HG03521 (cell line): ENCODE results near the gene SHANK1.

Source experiments
- ATAC-seq: cut with Tn5 transposase; IDR thresholded peaks from one replicate; pipeline ENCODE4 v1.9.1; 2021; ENCODE audit warnings: mild to moderate bottlenecking, moderate library complexity; ENCODE audit not compliant: unreplicated experiment

SHANK1 gene

DNA sequence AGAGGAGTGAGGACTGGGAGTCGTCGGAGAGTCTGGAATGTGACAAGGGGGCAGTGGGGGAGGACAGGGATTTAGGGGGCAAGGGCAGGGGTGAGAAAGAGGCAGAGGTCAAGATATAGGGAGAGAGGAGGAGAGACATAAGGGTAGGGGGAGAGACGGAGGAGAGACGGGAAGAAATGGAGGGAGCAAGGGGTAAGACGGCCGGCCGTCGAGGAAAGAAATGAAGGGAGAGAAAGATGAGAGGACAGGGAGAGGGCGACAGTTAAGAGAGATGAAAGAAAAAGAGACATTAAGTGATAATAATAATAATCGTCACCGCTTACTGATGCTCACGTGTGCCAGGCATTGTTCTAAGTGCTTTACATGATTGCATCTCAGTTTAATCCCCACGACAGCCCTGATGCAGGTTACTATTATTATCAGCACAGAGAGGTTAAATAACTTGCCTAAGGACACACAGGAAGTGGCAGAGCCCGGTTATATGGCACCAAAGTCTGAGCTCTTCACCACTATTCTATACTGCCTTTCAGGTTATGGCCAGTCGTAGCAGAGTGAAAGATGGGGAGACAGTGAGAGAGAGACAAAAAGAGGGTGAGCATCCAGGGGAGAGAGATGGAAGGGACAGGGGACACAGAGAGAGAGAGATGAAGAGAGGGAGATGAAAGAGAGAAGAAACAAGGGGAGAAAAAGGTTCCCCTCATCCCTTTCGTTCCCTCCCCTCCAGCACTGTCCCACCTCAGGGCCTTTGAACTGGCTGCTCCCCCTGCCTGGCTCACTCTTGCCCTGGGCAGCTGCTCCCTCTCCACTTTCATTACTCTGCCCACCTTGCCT, 56.7 kb downstream of the SHANK1 start:
- no peak for ATAC-seq

- no peak for ATAC-seq
Observed at GRCh38 chr19:50661766-50662650, 57.6 kb downstream of the SHANK1 start.

GRCh38 chr19:50661023-50661422, 58.6 kb downstream of the SHANK1 start:
- no peak for ATAC-seq

DNA sequence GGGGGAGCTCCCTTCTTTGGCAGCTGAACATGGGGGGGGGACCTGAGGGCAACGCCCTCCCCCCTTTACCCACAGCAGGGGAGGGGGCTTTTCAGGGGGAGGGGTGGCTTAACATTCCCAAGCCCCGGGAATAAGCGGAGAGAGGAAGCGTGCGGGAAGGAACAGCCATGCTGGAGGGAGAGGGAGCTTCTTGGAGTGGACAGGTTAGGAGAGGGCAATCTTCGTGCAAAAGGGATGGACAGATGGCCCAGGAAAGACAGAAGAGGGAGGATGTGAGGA, 59.6 kb downstream of the SHANK1 start:
- no peak for ATAC-seq

DNA sequence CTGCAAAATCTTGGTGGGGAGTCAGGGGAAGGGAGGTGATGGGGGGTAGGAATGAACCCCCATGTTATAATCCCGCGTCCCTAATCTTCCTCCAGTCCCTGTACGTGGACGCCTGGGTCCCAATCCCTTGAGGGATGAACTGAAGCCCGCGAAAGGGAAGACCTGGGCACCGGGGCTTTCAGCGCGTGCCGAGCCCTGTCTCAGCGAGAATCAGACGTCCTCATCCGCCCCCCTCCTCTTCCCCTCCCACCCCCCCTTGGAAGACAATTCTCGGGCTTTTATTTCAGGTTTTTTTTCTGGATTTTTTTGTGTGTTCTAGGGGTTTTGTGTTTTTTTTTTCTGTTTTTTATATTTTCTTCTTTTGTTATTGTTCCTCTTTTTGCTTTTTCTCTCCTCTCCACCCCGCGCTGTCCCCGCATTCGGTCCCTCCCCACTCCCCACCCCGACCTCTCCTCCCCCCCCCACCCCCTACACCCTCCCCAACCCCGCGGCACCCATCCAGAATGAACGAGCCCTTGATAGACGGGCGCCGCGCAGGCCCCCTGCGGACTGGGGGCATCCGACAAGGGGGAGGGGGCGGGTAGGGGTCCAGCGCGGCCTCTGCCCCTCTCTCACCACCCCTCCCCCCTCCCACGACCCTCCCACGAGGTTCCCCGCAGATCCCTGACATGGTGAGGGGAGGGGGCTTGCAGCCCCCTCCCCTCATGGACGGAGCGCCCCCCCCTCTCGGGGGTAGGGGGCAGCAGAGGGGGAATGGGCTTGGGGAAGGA, 60.1 kb downstream of the SHANK1 start:
- no peak for ATAC-seq

GRCh38 chr19:50658441-50659317, 60.9 kb downstream of the SHANK1 start:
- no peak for ATAC-seq

DNA sequence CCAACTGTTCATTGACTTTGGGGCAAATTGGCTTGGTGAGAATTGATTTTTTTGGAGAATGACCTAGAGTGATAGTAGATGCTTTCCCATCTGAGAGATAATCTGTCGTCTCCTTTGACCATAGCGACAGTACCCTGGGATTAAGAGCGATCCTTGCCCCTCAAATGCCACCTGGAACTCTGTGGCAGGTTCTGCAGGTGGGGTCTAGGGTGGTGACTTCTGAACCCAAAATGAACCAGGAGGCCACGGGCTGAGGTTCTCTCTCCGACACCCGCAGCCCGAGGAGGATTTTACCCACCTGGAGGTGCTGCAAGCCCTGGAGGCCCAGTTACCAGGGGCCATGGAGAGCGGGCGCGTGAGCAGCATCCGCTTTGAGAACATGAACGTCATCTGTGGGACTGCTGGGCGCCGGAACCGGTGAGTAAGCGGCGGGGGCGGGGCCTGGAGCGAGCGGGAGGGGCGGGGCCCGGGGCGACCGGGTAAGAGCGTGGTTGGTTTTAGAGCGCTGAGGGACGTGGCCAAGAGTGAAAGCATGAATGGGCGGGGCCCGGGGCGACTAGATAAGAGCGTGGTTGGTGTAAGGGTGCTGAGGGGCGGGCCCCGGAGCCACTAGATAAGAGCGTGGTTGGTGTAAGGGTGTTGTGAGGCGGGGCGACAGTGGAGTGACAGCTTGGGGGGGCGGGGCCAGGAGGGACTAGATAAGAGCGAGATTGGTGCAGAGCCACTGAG, 61.7 kb downstream of the SHANK1 start:
- no peak for ATAC-seq

DNA sequence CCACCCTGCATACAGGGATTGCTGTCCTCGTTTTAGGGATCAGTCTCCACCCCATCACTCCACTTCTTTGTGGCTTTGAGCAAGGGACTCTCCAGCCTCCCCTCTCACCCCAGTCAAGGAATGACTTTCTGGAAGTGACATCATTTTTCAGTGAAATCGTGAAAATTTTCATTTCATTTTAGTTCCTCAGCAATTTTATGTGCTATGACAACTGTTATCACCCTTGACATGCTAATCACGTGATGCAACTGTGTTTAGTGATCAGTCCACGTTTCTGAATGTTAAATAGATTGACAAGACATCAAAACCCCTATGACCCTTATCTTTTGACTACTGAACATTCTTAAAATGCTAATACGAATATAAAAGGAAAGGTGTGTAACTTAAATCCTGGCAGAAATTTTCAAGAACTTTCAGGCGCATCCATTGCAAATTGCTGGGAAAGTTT, 62.4 kb downstream of the SHANK1 start:
- ATAC-seq, result no peak

DNA sequence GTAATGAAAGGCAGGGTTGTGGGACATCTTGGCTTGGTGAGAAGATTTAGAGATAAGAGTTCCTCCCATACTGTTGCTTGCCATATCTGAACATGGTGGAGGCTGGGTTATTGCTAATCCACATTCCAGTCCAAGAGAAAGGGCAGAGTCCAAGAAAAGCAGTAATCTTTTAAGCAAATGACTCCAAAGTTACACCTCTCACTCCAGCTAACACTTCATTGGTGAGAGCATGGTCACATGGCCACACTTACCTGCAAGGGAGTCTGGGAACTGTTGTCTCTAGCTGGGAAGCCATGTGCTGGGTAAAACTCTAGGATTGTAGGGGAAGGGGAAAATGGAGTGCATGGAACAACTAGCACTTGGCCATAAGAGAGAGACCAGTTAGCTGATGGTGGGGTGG, 64.7 kb downstream of the SHANK1 start:
- no peak for ATAC-seq

GRCh38 chr19:50652722-50653121, 66.9 kb downstream of the SHANK1 start:
- ATAC-seq, result no peak

DNA sequence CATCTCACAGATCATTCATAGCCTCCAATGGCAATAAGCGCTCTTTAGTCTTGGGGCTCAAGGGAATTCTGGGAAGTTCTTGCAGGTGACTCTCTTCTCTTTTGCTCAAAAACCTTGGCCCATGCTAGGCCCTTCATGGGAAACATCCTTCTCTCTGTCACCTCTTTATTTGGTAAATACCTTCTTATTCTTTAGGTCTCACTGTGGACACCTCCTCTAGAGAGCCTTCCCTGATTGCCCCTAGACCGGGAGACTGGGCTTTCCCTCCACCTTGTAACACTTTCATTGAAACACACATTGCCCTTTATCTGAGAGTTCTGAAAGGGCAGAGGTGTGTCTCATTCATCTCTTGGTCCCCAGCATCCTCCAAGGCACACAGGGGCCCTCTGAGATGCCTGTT, 68.4 kb downstream of the SHANK1 start:
- no peak for ATAC-seq

DNA sequence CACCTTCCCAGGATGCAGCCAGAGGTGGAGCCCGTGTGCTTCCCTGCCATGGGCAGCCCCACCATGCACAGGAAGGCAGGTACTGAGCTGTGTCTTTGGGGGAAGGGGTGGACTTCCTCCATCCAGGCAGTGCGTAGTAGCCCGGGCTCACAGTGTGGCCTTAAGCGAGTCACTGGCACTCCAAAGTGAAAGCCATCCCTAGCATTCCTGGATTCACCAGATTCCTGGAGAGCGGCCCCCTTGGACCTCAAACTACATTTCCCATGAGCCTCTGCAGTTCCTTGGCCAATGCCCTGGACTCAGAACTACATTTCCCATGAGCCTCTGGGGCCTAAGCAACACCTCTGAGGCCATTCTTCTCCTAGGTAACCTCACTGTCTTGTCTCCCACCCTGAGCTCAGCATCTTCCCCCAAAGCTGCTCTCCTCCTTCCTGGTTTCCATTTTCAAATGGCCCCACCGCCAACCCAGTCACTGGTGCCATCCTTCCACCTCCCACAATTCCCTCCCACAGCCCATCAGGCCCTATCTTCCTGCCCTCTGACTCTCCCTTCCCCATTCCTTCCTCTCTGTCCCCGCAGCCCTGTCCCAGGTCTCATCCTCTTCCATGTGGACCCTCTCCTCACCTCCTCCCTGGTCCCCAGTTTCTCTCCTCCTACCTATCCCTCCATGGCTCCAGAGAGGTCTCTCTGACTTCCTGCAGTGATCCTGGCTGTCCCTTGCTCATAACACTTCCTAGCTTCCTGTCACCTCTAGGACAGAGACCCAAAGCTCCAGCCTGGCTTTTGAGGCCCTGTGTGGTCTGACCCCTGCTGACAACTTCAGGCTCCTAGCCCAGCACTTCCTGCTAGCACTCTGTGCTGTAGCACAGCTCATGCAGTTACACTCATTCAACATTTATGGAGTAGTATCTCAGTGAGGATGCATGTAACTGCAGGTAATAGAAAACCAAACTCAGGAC, 69.9 kb downstream of the SHANK1 start, which contains the start of gene C19orf81:
Gene C19orf81, plus strand, starts transcription at position 13 of the 959 bp plus-strand sequence. Its CDS starts 0 bp downstream, at position 13.
- no peak for ATAC-seq

- ATAC-seq, result no peak
Observed at GRCh38 chr19:50648659-50649058, 70.9 kb downstream of the SHANK1 start.

GRCh38 chr19:50647879-50648615, 71.6 kb downstream of the SHANK1 start:
- no peak for ATAC-seq

GRCh38 chr19:50646074-50646807, 73.4 kb downstream of the SHANK1 start:
- ATAC-seq, result no peak

DNA sequence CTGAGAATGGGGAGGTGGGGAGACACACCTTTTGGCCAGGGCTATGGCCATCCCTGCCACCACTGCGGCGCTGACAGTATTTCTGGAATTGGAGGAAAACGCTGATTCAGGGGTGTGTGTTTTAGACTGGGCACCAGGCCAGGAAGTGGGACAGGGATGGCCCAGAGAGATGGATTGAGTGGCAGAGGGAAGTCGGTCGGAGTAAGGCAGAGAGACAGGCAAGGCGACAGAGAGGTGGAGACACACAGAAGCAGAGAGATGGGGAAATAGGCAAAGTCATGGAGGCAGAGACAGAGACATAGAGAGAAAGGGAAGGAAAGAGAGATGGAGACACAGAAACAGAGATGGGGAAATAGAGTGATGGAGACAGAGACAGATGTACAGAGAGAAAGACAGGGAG, 74.5 kb downstream of the SHANK1 start:
- ATAC-seq, result no peak

DNA sequence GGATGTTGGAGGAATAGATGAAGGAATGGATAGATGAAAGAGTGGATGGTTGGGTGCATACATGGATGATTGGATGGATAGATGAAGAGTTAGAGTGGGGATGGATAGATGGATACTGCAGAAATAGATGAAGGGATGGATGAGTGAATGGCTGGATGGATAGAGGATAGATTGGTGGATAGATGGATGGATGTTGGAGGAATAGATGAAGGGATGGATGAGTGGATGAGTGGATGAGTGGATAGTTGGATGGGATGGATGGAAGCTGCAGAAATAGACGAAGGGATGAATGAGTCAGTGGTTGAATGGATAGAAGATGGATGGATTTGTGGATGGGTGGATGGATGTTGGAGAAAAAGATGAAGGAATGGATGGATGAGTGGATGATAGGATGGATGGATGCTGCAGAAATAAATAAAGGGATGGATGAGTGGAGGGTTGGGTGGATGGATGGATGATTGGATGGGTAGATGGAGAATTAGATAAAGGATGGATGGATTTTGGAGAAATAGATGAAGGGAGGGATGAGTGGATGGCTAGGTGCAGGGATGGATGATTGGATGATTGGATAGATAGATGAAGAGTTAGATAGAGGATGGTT, 75.2 kb downstream of the SHANK1 start:
- no peak for ATAC-seq
